ENCODE measurements around the gene NLK. TPM values are rescaled to one million over a fixed set of nuclear protein-coding genes. Genes with fewer than 3 reads are reported as not detected.

NLK gene
- total RNA-seq, 1 donor from 2014 or later = 26.0 TPM

- Mint-ChIP-seq H3K4me3 (peak overlapping the region; percentile 87), H3K4me1 (peaks cover 62% of the 10 kb centered on the region), H3K9me3 (peaks cover 5% of the 10 kb centered on the region), H3K27me3 (ENCODE audit: low read depth) (peaks cover 8% of the 10 kb centered on the region), H3K36me3 (ENCODE audit: low read depth) (peaks cover 5% of the 10 kb centered on the region), H3K27ac (ENCODE audit: unreplicated experiment) (no peak overlapping the region)
- DNase-seq (ENCODE audit: low read depth, low spot score) = no peak
- TF ChIP-seq, protein P1, sequence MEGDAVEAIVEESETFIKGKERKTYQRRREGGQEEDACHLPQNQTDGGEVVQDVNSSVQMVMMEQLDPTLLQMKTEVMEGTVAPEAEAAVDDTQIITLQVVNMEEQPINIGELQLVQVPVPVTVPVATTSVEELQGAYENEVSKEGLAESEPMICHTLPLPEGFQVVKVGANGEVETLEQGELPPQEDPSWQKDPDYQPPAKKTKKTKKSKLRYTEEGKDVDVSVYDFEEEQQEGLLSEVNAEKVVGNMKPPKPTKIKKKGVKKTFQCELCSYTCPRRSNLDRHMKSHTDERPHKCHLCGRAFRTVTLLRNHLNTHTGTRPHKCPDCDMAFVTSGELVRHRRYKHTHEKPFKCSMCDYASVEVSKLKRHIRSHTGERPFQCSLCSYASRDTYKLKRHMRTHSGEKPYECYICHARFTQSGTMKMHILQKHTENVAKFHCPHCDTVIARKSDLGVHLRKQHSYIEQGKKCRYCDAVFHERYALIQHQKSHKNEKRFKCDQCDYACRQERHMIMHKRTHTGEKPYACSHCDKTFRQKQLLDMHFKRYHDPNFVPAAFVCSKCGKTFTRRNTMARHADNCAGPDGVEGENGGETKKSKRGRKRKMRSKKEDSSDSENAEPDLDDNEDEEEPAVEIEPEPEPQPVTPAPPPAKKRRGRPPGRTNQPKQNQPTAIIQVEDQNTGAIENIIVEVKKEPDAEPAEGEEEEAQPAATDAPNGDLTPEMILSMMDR (conservative IDR thresholded peaks at IDR 0.05) = no peak
These were observed 819 bp downstream of the NLK start for GRCh38 chr17:28043296-28043695.

DNA sequence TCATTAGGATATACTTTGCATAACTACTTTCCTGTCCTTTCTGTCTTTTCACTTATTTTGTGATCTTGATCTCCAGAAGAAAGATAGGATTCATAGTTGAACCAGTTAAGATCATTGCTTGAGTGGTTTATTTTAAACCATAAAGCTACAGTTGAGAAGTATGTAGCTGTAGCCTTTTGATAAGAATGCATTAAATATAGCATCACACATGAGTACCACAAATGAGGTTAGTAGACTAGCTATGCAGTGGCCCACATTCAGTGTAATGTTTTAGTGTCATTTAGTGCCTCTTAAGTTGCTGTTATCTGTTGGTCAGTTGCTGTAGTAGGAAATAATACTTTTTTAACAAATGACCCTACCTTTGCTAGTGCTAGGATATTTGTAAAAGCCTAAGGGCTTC is 1.3 kb downstream of the NLK start:
- H3K27me3 Mint-ChIP-seq (ENCODE audit: low read depth) = peaks cover 8% of the 10 kb centered on the region
- TF ChIP-seq, protein P1 (conservative IDR thresholded peaks at IDR 0.05) = no peak
- H3K36me3 Mint-ChIP-seq (ENCODE audit: low read depth) = peaks cover 5% of the 10 kb centered on the region
- H3K9me3 Mint-ChIP-seq = peaks cover 5% of the 10 kb centered on the region
- H3K27ac Mint-ChIP-seq (ENCODE audit: unreplicated experiment) = no peak overlapping the region
- no peak for DNase-seq (ENCODE audit: low read depth, low spot score)
- peak overlapping the region; percentile 87 for H3K4me3 Mint-ChIP-seq
- peaks cover 62% of the 10 kb centered on the region for H3K4me1 Mint-ChIP-seq

DNA sequence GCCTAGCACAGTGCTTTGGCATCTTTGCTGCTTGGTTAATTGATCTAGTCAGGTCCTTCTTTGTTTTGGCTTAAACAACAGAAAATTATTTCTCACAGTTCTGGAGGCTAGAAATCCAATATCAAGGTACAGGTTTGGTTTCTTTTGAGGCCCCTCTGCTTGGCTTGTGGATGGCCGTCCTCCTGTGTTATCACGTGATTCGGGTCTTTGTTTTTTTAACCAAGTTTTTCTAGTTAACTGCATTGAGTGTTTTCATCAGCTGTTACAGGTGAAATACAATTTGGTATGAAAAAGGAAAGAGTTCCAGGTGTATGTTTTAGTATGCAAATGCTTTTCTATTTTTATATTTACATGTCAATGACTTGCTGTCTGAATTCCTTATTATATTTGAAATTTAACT is 2.8 kb downstream of the NLK start:
- TF ChIP-seq, protein P1 (conservative IDR thresholded peaks at IDR 0.05) = no peak
- Mint-ChIP-seq H3K36me3 (ENCODE audit: low read depth) (peaks cover 5% of the 10 kb centered on the region), H3K4me3 (peak overlapping the region; percentile 50), H3K27me3 (ENCODE audit: low read depth) (peaks cover 4% of the 10 kb centered on the region), H3K27ac (ENCODE audit: unreplicated experiment) (no peak overlapping the region), H3K4me1 (peaks cover 68% of the 10 kb centered on the region), H3K9me3 (peaks cover 5% of the 10 kb centered on the region)
- DNase-seq (ENCODE audit: low read depth, low spot score) = no peak

- H3K36me3 Mint-ChIP-seq (ENCODE audit: low read depth) = peaks cover 5% of the 10 kb centered on the region
- H3K27ac Mint-ChIP-seq (ENCODE audit: unreplicated experiment) = no peak overlapping the region
- peaks cover 66% of the 10 kb centered on the region for H3K4me1 Mint-ChIP-seq
- no peaks in the 10 kb centered on the region for H3K9me3 Mint-ChIP-seq
- H3K4me3 Mint-ChIP-seq = no peak overlapping the region
- DNase-seq (ENCODE audit: low read depth, low spot score) = no peak
- TF ChIP-seq, protein P1 (conservative IDR thresholded peaks at IDR 0.05) = no peak
- H3K27me3 Mint-ChIP-seq (ENCODE audit: low read depth) = no peaks in the 10 kb centered on the region
These were observed 3.8 kb downstream of the NLK start for GRCh38 chr17:28046034-28046825.

DNA sequence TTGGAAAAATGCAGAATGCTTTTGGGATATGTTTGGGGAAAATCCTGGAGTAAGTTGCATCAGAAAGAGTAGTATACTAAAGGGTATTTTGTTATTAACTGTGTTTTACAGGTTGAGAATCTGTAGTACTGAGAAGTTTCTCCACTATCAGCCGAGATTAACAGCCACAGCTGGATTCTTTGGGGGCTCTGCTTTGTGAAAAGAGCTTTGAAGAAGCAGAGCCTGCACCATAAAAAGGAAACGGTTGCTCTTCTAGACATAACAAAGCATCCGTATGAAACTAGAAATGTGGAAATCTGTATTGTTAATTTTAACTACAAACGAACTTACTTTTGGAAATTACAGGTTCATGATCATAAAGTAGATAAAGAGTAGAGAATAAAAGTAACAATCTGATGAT is 5.3 kb downstream of the NLK start:
- TF ChIP-seq, protein P1 (conservative IDR thresholded peaks at IDR 0.05) = no peak
- Mint-ChIP-seq H3K27me3 (ENCODE audit: low read depth) (no peaks in the 10 kb centered on the region), H3K4me1 (peaks cover 59% of the 10 kb centered on the region), H3K4me3 (peak overlapping the region; percentile 8), H3K9me3 (no peaks in the 10 kb centered on the region), H3K27ac (ENCODE audit: unreplicated experiment) (no peak overlapping the region), H3K36me3 (ENCODE audit: low read depth) (peaks cover 5% of the 10 kb centered on the region)
- no peak for DNase-seq (ENCODE audit: low read depth, low spot score)

All from neural crest cell (in vitro differentiated cells).